CD14-positive monocyte (primary cell): ENCODE measurements around the gene BACH2. TPM values are rescaled to one million over a fixed set of nuclear protein-coding genes. Genes with fewer than 3 reads are reported as not detected.

Source experiments
- DNase-seq, 3 donors: peaks; one replicate each; pipeline ENCODE4 v3.0.0-alpha.2; 2011 to 2022
- H2AFZ ChIP-seq: 2 replicates; pipeline ENCODE4 v1.6.0; 2012; ENCODE audit warnings: mild to moderate bottlenecking, low read depth, low read length, inconsistent platforms; ENCODE audit not compliant: insufficient read depth, poor library complexity, severe bottlenecking
- H3K27ac ChIP-seq, 2 donors: 1 replicate in 1 of 2; 2 replicates in 1 of 2; pipeline ENCODE4 v1.5.1; 2012 to 2013; ENCODE audit warnings: low read length in 2 of 2, control low read depth in 1 of 2, inconsistent platforms in 1 of 2, low read depth in 1 of 2, mild to moderate bottlenecking in 1 of 2
- H3K27me3 ChIP-seq, 2 donors: one replicate each; pipeline versions ENCODE4 v1.6.0 to v1.6.1; 2011 to 2013; ENCODE audit warnings: low read length in 2 of 2; ENCODE audit not compliant: control insufficient read depth in 2 of 2, insufficient read depth in 2 of 2
- H3K36me3 ChIP-seq, 2 donors: replicated peaks in 1 of 2; 1 replicate in 1 of 2; 2 replicates in 1 of 2; pipeline versions ENCODE4 v1.5.1 to v1.6.1; 2012 to 2013; ENCODE audit warnings: low read length in 2 of 2, control low read depth in 1 of 2, inconsistent platforms in 1 of 2, mild to moderate bottlenecking in 1 of 2; ENCODE audit not compliant: insufficient read depth in 2 of 2, control insufficient read depth in 1 of 2
- H3K4me1 ChIP-seq, 2 donors: 1 replicate in 1 of 2; 2 replicates in 1 of 2; pipeline versions ENCODE4 v1.5.1 to v1.6.1; 2012 to 2013; ENCODE audit warnings: low read length in 2 of 2, control low read depth in 1 of 2, inconsistent platforms in 1 of 2, mild to moderate bottlenecking in 1 of 2, moderate library complexity in 1 of 2; ENCODE audit not compliant: insufficient read depth in 2 of 2, control insufficient read depth in 1 of 2
- H3K4me2 ChIP-seq: replicated peaks from 2 replicates; pipeline ENCODE3; 2012; ENCODE audit warnings: low read length, moderate library complexity, mild to moderate bottlenecking; ENCODE audit not compliant: poor library complexity, severe bottlenecking; ENCODE audit errors: extremely low read depth
- H3K4me3 ChIP-seq, 3 experiments: fragments of 200-600 bp in 1 of 3; sonication (generic) in 1 of 3; replicated peaks in 1 of 3; 1 replicate in 2 of 3; 2 replicates in 1 of 3; pipeline ENCODE4 v1.5.1; 2011 to 2013; ENCODE audit warnings: low read length in 3 of 3, mild to moderate bottlenecking in 3 of 3, control low read depth in 2 of 3, low read depth in 2 of 3, inconsistent platforms in 1 of 3, moderate library complexity in 1 of 3
- H3K79me2 ChIP-seq: 2 replicates; pipeline ENCODE4 v1.6.0; 2012; ENCODE audit warnings: mild to moderate bottlenecking, control low read depth, inconsistent platforms, low read length, moderate library complexity; ENCODE audit not compliant: insufficient read depth
- H3K9ac ChIP-seq: 2 replicates; pipeline ENCODE4 v1.6.0; 2017; ENCODE audit warnings: low read length, mild to moderate bottlenecking; ENCODE audit not compliant: insufficient read depth, poor library complexity, severe bottlenecking
- H3K9me3 ChIP-seq, 2 donors: replicated peaks in 1 of 2; 1 replicate in 1 of 2; 2 replicates in 1 of 2; pipeline versions ENCODE4 v1.5.1 to v1.6.1; 2012 to 2013; ENCODE audit warnings: low read length in 2 of 2, control low read depth in 1 of 2; ENCODE audit not compliant: control insufficient read depth in 1 of 2, insufficient read depth in 1 of 2
- H4K20me1 ChIP-seq: 2 replicates; pipeline ENCODE4 v1.6.0; 2012; ENCODE audit warnings: mild to moderate bottlenecking, low read length, control low read depth, moderate library complexity; ENCODE audit not compliant: insufficient read depth
- H3K27ac Mint-ChIP-seq, 7 donors: one replicate each; pipeline ENCODE4 v1.8.0; 2020; ENCODE audit warnings: mild to moderate bottlenecking in 7 of 7, mixed read lengths in 7 of 7, moderate library complexity in 6 of 7, inconsistent platforms in 2 of 7
- H3K27me3 Mint-ChIP-seq, 3 donors: one replicate each; pipeline ENCODE4 v1.8.0; 2021 to 2022; ENCODE audit warnings: low read depth in 3 of 3, mild to moderate bottlenecking in 3 of 3, mixed read lengths in 3 of 3, moderate library complexity in 3 of 3, inconsistent platforms in 1 of 3
- H3K36me3 Mint-ChIP-seq, 2 donors: one replicate each; pipeline ENCODE4 v1.8.0; 2020; ENCODE audit warnings: mixed read lengths in 2 of 2, inconsistent platforms in 1 of 2, mild to moderate bottlenecking in 1 of 2
- H3K4me1 Mint-ChIP-seq: one replicate; pipeline ENCODE4 v1.8.0; 2020; ENCODE audit warnings: mild to moderate bottlenecking, mixed read lengths
- H3K4me3 Mint-ChIP-seq, 2 donors: one replicate each; pipeline ENCODE4 v1.8.0; 2020; ENCODE audit warnings: mild to moderate bottlenecking in 2 of 2, mixed read lengths in 2 of 2, moderate library complexity in 1 of 2
- H3K9me3 Mint-ChIP-seq, 7 donors: one replicate each; pipeline ENCODE4 v1.8.0; 2020 to 2022; ENCODE audit warnings: mixed read lengths in 7 of 7, mild to moderate bottlenecking in 6 of 7, moderate library complexity in 6 of 7, inconsistent platforms in 2 of 7
- CTCF ChIP-seq: fragments of 200-600 bp; IDR thresholded peaks from one replicate; pipeline ENCODE4 v1.8.0; 2022; ENCODE audit warnings: antibody characterized with exemption, mild to moderate bottlenecking
- WGBS: methylation state at CpG from one replicate; pipeline ENCODE4 v1.1.5; 2013; ENCODE audit warnings: missing lambda C conversion rate; ENCODE audit not compliant: insufficient coverage; 5-methylcytosine and 5-hydroxymethylcytosine counted together
- intact Hi-C, 2 donors: fragments of 100-400 bp; cut with micrococcal nuclease; formaldehyde crosslinking; loops; one replicate each; pipeline versions ENCODE4 v1.15.0 to v1.15.1; 2023
- polyA plus RNA-seq, 3 donors: library from polyadenylated mRNA; depleted of rRNA in 1 of 3; unstranded in 2 of 3; stranded (reverse) in 1 of 3; fragments of 300-500 nt in 2 of 3; fragments of >200 nt in 1 of 3; fragmentation: Illumina TruSeq in 2 of 3; gene quantifications; 1 replicate in 2 of 3; 2 replicates in 1 of 3; pipeline ENCODE4 v1.2.3, GENCODE V29; 2012 to 2021

Gene BACH2
- polyA plus RNA-seq, 3 donors: 0.04 to 0.09 (median 0.05) TPM

GRCh38 chr6:90202156-90202555 lies 94.5 kb downstream of the BACH2 start:
- Histone ChIP-seq H3K9me3 (peaks cover 0 to 16% of the 10 kb centered on the region in 2 donors), H3K27me3 (no peaks in the 10 kb centered on the region), H3K9ac (no peak overlapping the region), H3K4me1 (peaks cover 4 to 7% of the 10 kb centered on the region in 2 donors), H2AFZ (no peak overlapping the region), H3K79me2 (no peaks in the 10 kb centered on the region), H3K36me3 (no peaks in the 10 kb centered on the region), H4K20me1 (no peaks in the 10 kb centered on the region), H3K4me3 (no peak overlapping the region), H3K4me2 (no peak overlapping the region), H3K27ac (no peak overlapping the region)
- no peak for TF ChIP-seq CTCF
- H3K4me1 Mint-ChIP-seq: peaks cover 6% of the 10 kb centered on the region
- no peak overlapping the region for H3K4me3 Mint-ChIP-seq
- no peak overlapping the region for H3K27ac Mint-ChIP-seq
- DNase-seq: no peak
- intact Hi-C loops: no loop called here
- peaks cover 3 to 13% (median 9%) of the 10 kb centered on the region in 7 donors for H3K9me3 Mint-ChIP-seq
- peaks cover 0 to 2% (median 0%) of the 10 kb centered on the region in 3 donors for H3K27me3 Mint-ChIP-seq
- no CpG with 5 or more reads among the region's 2 CpGs for WGBS
- no peaks in the 10 kb centered on the region for H3K36me3 Mint-ChIP-seq

GRCh38 chr6:90199900-90200299 lies 96.7 kb downstream of the BACH2 start:
- Histone ChIP-seq H2AFZ (no peak overlapping the region), H3K4me1 (peaks cover 4 to 7% of the 10 kb centered on the region in 2 donors), H3K4me3 (no peak overlapping the region), H3K79me2 (no peaks in the 10 kb centered on the region), H3K4me2 (no peak overlapping the region), H3K27me3 (no peaks in the 10 kb centered on the region), H3K36me3 (no peaks in the 10 kb centered on the region), H3K9me3 (peaks cover 0 to 16% of the 10 kb centered on the region in 2 donors), H3K27ac (no peak overlapping the region), H3K9ac (no peak overlapping the region), H4K20me1 (no peaks in the 10 kb centered on the region)
- Mint-ChIP-seq H3K9me3 (peaks cover 3 to 13% (median 9%) of the 10 kb centered on the region in 7 donors), H3K27me3 (no peaks in the 10 kb centered on the region), H3K4me1 (peaks cover 6% of the 10 kb centered on the region), H3K36me3 (no peaks in the 10 kb centered on the region), H3K27ac (no peak overlapping the region), H3K4me3 (no peak overlapping the region)
- no peak for DNase-seq
- WGBS: no CpG with 5 or more reads among the region's 4 CpGs
- intact Hi-C loops: no loop called here
- TF ChIP-seq CTCF: no peak
